ENCODE measurements around the gene TEF. TPM values are rescaled to one million over a fixed set of nuclear protein-coding genes. Genes with fewer than 3 reads are reported as not detected.

The TEF gene
- total RNA-seq, 1 donor from 2014 or later, result 20.1 TPM

- no peak overlapping the region for H3K4me3 ChIP-seq
- H3K27me3 ChIP-seq (ENCODE audit: low read depth), result no peaks in the 10 kb centered on the region
- H3K36me3 ChIP-seq, result peaks cover 97% of the 10 kb centered on the region
- intact Hi-C loops (cut with micrococcal nuclease), result no loop called here
- no peak for TF ChIP-seq CTCF (IDR thresholded peaks at IDR 0.05; ENCODE audit: borderline replicate concordance)
- H3K9me3 ChIP-seq (replicated peaks), result no peaks in the 10 kb centered on the region
- peaks cover 34% of the 10 kb centered on the region for H3K4me1 ChIP-seq
- no peak for DNase-seq
- no peak overlapping the region for H3K27ac ChIP-seq (replicated peaks)
Observed at GRCh38 chr22:41348964-41349484, 32.7 kb upstream of the TEF start.

- intact Hi-C loops (cut with micrococcal nuclease), result no loop called here
- peak overlapping the region; percentile 60 for H3K27ac ChIP-seq (replicated peaks)
- no peak overlapping the region for H3K4me3 ChIP-seq
- H3K27me3 ChIP-seq (ENCODE audit: low read depth), result no peaks in the 10 kb centered on the region
- peaks cover 38% of the 10 kb centered on the region for H3K4me1 ChIP-seq
- no peak for DNase-seq
- H3K9me3 ChIP-seq (replicated peaks), result no peaks in the 10 kb centered on the region
- peaks cover 94% of the 10 kb centered on the region for H3K36me3 ChIP-seq
- no peak for TF ChIP-seq CTCF (IDR thresholded peaks at IDR 0.05; ENCODE audit: borderline replicate concordance)
Observed at GRCh38 chr22:41350087-41350486, 31.7 kb upstream of the TEF start.

GRCh38 chr22:41351011-41351410 lies 30.7 kb upstream of the TEF start:
- no peaks in the 10 kb centered on the region for H3K9me3 ChIP-seq (replicated peaks)
- intact Hi-C loops (cut with micrococcal nuclease), result no loop called here
- peaks cover 38% of the 10 kb centered on the region for H3K4me1 ChIP-seq
- DNase-seq, result no peak
- no peaks in the 10 kb centered on the region for H3K27me3 ChIP-seq (ENCODE audit: low read depth)
- H3K4me3 ChIP-seq, result no peak overlapping the region
- no peak for TF ChIP-seq CTCF (IDR thresholded peaks at IDR 0.05; ENCODE audit: borderline replicate concordance)
- H3K36me3 ChIP-seq, result peaks cover 94% of the 10 kb centered on the region
- H3K27ac ChIP-seq (replicated peaks), result peak overlapping the region; percentile 60

GRCh38 chr22:41352058-41352457 lies 29.7 kb upstream of the TEF start:
- TF ChIP-seq CTCF (IDR thresholded peaks at IDR 0.05; ENCODE audit: borderline replicate concordance), result no peak
- H3K27ac ChIP-seq (replicated peaks), result peak overlapping the region; percentile 5
- H3K9me3 ChIP-seq (replicated peaks), result no peaks in the 10 kb centered on the region
- peaks cover 35% of the 10 kb centered on the region for H3K4me1 ChIP-seq
- DNase-seq, result no peak
- peaks cover 94% of the 10 kb centered on the region for H3K36me3 ChIP-seq
- H3K27me3 ChIP-seq (ENCODE audit: low read depth), result no peaks in the 10 kb centered on the region
- H3K4me3 ChIP-seq, result no peak overlapping the region
- intact Hi-C loops (cut with micrococcal nuclease), result no loop called here

- no peak for DNase-seq
- Histone ChIP-seq H3K36me3 (peaks cover 84% of the 10 kb centered on the region), H3K27ac (replicated peaks) (no peak overlapping the region), H3K9me3 (replicated peaks) (no peaks in the 10 kb centered on the region), H3K27me3 (ENCODE audit: low read depth) (no peaks in the 10 kb centered on the region), H3K4me3 (no peak overlapping the region), H3K4me1 (peaks cover 23% of the 10 kb centered on the region)
- intact Hi-C loops (cut with micrococcal nuclease), result no loop called here
- no peak for TF ChIP-seq CTCF (IDR thresholded peaks at IDR 0.05; ENCODE audit: borderline replicate concordance)
Observed at GRCh38 chr22:41353862-41354575, 27.7 kb upstream of the TEF start.

All from left ventricle myocardium inferior (tissue), 1 donor.